ENCODE measurements around the gene NOP14. TPM values are rescaled to one million over a fixed set of nuclear protein-coding genes. Genes with fewer than 3 reads are reported as not detected.

The NOP14 gene
- total RNA-seq, 4 donors from 2014 or later: 16.7 to 21.1 (median 18.8) TPM

GRCh38 chr4:2906218-2906617, 57.0 kb downstream of the NOP14 start:
- no peaks in the 10 kb centered on the region for H3K27me3 ChIP-seq
- intact Hi-C loops (cut with DNase I): no loop called here
- no peak for DNase-seq (ENCODE audit: extremely low spot score)
- TF ChIP-seq POLR2AphosphoS5 (IDR thresholded peaks at IDR 0.05): no peak
- no peak for TF ChIP-seq CTCF (IDR thresholded peaks at IDR 0.05)
- TF ChIP-seq POLR2A (IDR thresholded peaks at IDR 0.05; ENCODE audit: low read depth): no peak
- TF ChIP-seq EP300 (IDR thresholded peaks at IDR 0.05): no peak
- no peaks in the 10 kb centered on the region for H3K9me3 ChIP-seq
- H3K27ac ChIP-seq (replicated peaks in 1 of 4): no peak overlapping the region
- no peak overlapping the region for H3K4me3 ChIP-seq
- peaks cover 70 to 100% (median 86%) of the 10 kb centered on the region in 4 donors for H3K36me3 ChIP-seq
- WGBS: 85% methylated on average over 8 of the region's 8 CpGs
- H3K4me1 ChIP-seq: no peaks in the 10 kb centered on the region

- Histone ChIP-seq H3K4me3 (no peak overlapping the region), H3K27me3 (no peaks in the 10 kb centered on the region), H3K27ac (replicated peaks in 1 of 4) (no peak overlapping the region), H3K4me1 (no peaks in the 10 kb centered on the region), H3K36me3 (peaks cover 70 to 100% (median 86%) of the 10 kb centered on the region in 4 donors), H3K9me3 (no peaks in the 10 kb centered on the region)
- TF ChIP-seq POLR2A (IDR thresholded peaks at IDR 0.05; ENCODE audit: low read depth) (no peak), CTCF (IDR thresholded peaks at IDR 0.05) (no peak), EP300 (IDR thresholded peaks at IDR 0.05) (no peak), POLR2AphosphoS5 (IDR thresholded peaks at IDR 0.05) (no peak)
- WGBS: 92% methylated on average over 13 of the region's 13 CpGs
- DNase-seq (ENCODE audit: extremely low spot score): no peak
- intact Hi-C loops (cut with DNase I): no loop called here
Observed at GRCh38 chr4:2905544-2905943, 57.7 kb downstream of the NOP14 start.

- no peak for DNase-seq (ENCODE audit: extremely low spot score)
- peaks cover 65 to 99% (median 84%) of the 10 kb centered on the region in 4 donors for H3K36me3 ChIP-seq
- intact Hi-C loops (cut with DNase I): no loop called here
Observed at GRCh38 chr4:2902126-2902525, 61.1 kb downstream of the NOP14 start.

GRCh38 chr4:2901186-2901585, 62.0 kb downstream of the NOP14 start:
- H3K36me3 ChIP-seq: peaks cover 58 to 99% (median 83%) of the 10 kb centered on the region in 4 donors
- H3K27me3 ChIP-seq: no peaks in the 10 kb centered on the region
- TF ChIP-seq CTCF (IDR thresholded peaks at IDR 0.05) (no peak), POLR2AphosphoS5 (IDR thresholded peaks at IDR 0.05) (no peak), EP300 (IDR thresholded peaks at IDR 0.05) (no peak), POLR2A (IDR thresholded peaks at IDR 0.05; ENCODE audit: low read depth) (no peak)
- H3K4me1 ChIP-seq: no peaks in the 10 kb centered on the region
- DNase-seq (ENCODE audit: extremely low spot score): no peak
- H3K27ac ChIP-seq (replicated peaks in 1 of 4): no peak overlapping the region
- no peak overlapping the region for H3K4me3 ChIP-seq
- intact Hi-C loops (cut with DNase I): no loop called here
- 92% methylated on average over 3 of the region's 3 CpGs for WGBS
- no peaks in the 10 kb centered on the region for H3K9me3 ChIP-seq

More at GRCh38 chr4:2902126-2902525, 61.1 kb downstream of the NOP14 start:
- 96% methylated on average over 2 of the region's 2 CpGs for WGBS
- H3K4me1 ChIP-seq: no peaks in the 10 kb centered on the region
- H3K27me3 ChIP-seq: no peaks in the 10 kb centered on the region
- no peak for TF ChIP-seq POLR2A (IDR thresholded peaks at IDR 0.05; ENCODE audit: low read depth)
- TF ChIP-seq EP300 (IDR thresholded peaks at IDR 0.05): no peak
- TF ChIP-seq CTCF (IDR thresholded peaks at IDR 0.05): no peak
- TF ChIP-seq POLR2AphosphoS5 (IDR thresholded peaks at IDR 0.05): no peak
- no peak overlapping the region for H3K4me3 ChIP-seq
- H3K9me3 ChIP-seq: no peaks in the 10 kb centered on the region
- H3K27ac ChIP-seq (replicated peaks in 1 of 4): no peak overlapping the region

- intact Hi-C loops (cut with DNase I): no loop called here
- WGBS: 87% methylated on average over 6 of the region's 6 CpGs
- H3K36me3 ChIP-seq: peaks cover 58 to 99% (median 83%) of the 10 kb centered on the region in 4 donors
Observed at GRCh38 chr4:2900741-2901140, 62.5 kb downstream of the NOP14 start.

More at GRCh38 chr4:2900741-2901140, 62.5 kb downstream of the NOP14 start:
- H3K27me3 ChIP-seq: no peaks in the 10 kb centered on the region
- H3K9me3 ChIP-seq: no peaks in the 10 kb centered on the region
- no peaks in the 10 kb centered on the region for H3K4me1 ChIP-seq
- H3K27ac ChIP-seq (replicated peaks in 1 of 4): no peak overlapping the region
- H3K4me3 ChIP-seq: no peak overlapping the region
- DNase-seq (ENCODE audit: extremely low spot score): no peak
- no peak for TF ChIP-seq POLR2AphosphoS5 (IDR thresholded peaks at IDR 0.05)
- TF ChIP-seq CTCF (IDR thresholded peaks at IDR 0.05): no peak
- no peak for TF ChIP-seq POLR2A (IDR thresholded peaks at IDR 0.05; ENCODE audit: low read depth)
- TF ChIP-seq EP300 (IDR thresholded peaks at IDR 0.05): no peak
